HUES48 (cell line): ENCODE results near the gene RAPGEF5.

ENCODE experiments used
- H3K27ac ChIP-seq: one replicate; pipeline ENCODE4 v1.7.0; 2013; ENCODE audit warnings: low read depth, low read length, inconsistent platforms
- H3K27me3 ChIP-seq: 2 replicates; pipeline ENCODE4 v1.6.1; 2013; ENCODE audit warnings: mild to moderate bottlenecking, low read length; ENCODE audit not compliant: control insufficient read depth, insufficient read depth
- H3K36me3 ChIP-seq: 2 replicates; pipeline ENCODE4 v1.6.1; 2013; ENCODE audit warnings: low read length; ENCODE audit not compliant: control insufficient read depth, insufficient read depth
- H3K4me1 ChIP-seq: 2 replicates; pipeline ENCODE4 v1.6.1; 2013; ENCODE audit warnings: mild to moderate bottlenecking, low read length; ENCODE audit not compliant: control insufficient read depth, insufficient read depth
- H3K4me3 ChIP-seq: 2 replicates; pipeline ENCODE4 v1.5.1; 2013; ENCODE audit warnings: mild to moderate bottlenecking, low read depth, low read length
- H3K9ac ChIP-seq: 2 replicates; pipeline ENCODE4 v1.6.1; 2013; ENCODE audit warnings: mild to moderate bottlenecking, low read depth, low read length, moderate library complexity
- H3K9me3 ChIP-seq: 2 replicates; pipeline ENCODE4 v1.6.1; 2013; ENCODE audit warnings: low read length; ENCODE audit not compliant: control insufficient read depth, insufficient read depth

Gene RAPGEF5

DNA sequence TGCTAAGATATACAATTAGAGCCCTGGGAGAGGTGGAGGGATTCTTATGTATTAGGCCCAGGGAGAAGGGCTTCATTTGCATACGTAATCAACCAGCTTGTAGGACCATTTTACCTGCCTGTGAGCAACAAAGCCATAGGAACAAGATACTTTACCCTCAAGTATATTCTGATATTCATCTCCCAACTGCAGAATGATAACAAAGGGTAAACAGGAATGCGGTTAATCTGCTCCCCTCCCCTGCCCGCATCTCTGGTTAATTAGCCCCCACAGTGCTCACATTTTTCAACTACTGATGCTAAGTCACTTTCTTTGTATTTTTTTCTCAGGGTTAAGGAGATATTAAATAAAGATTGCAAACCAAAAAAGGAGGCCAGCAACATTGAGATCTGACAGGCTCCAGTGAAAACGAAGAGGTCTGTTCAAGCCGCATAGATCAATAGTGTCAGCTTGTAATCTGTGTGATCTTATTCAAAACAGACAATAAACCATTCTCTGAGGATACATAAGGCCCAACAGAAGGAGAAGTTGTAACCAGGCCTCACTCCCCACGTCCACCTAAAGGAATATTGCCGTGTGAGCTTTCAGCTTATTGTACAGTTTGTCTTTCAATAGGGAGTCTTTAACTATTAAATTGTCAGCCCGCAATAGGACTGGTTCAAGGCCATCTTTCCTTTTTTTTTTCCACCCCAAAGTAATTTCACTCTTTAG is 203.4 kb downstream of the RAPGEF5 start:
- Histone ChIP-seq H3K27ac (peak overlapping the region; percentile 52), H3K36me3 (peaks cover 16% of the 10 kb centered on the region; the same call in 1 of the 2 replicates)

DNA sequence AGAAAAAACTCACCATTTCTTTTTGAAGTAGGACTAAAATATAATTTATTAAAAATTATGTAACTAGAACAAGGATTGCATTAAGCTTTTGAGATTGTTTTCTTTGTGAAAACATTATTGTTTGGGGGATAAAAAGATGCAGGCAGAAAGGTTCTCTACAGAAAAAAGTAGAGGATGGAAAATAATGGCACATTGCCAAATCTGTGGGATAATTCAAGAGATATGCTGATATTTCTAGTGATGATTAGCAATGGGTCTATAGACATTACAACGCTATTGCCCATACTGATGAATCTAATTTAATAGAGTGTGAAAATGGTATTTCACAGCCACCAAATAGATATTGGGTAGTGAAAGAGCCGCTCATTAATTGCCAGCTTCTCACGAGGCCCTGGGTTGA is 204.3 kb downstream of the RAPGEF5 start:
- Histone ChIP-seq H3K27ac (peak overlapping the region; percentile 52), H3K4me1 (peaks cover 19% of the 10 kb centered on the region), H3K36me3 (peaks cover 14% of the 10 kb centered on the region; the same call in 1 of the 2 replicates), H3K4me3 (no peak overlapping the region), H3K9me3 (no peaks in the 10 kb centered on the region), H3K27me3 (no peaks in the 10 kb centered on the region), H3K9ac (no peak overlapping the region)

More for the DNA sequence above, 203.4 kb downstream of the RAPGEF5 start:
- H3K9ac ChIP-seq, result no peak overlapping the region
- no peak overlapping the region for H3K4me3 ChIP-seq
- peaks cover 19% of the 10 kb centered on the region for H3K4me1 ChIP-seq
- no peaks in the 10 kb centered on the region for H3K9me3 ChIP-seq
- H3K27me3 ChIP-seq, result no peaks in the 10 kb centered on the region

DNA sequence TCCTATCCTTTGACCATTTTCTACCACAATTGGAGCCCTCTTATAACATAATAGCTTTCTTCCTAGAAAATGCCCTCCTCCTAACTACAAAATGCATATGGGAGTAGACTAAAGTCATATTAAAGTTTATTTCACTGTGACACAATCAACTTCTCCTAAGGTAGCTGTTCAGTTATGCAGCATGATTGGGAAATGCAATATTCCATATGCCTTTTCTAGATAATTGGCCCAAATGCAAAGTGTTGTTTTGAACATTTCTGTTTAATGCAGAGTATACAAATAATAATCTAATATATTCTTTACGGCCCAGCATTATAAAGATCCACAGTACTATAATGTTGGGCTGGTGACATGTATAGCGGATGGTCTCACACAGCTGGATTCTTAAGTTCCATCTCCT is 205.1 kb downstream of the RAPGEF5 start:
- no peak overlapping the region for H3K27ac ChIP-seq
- peaks cover 12% of the 10 kb centered on the region; the same call in 1 of the 2 replicates for H3K36me3 ChIP-seq
- no peak overlapping the region for H3K4me3 ChIP-seq

DNA sequence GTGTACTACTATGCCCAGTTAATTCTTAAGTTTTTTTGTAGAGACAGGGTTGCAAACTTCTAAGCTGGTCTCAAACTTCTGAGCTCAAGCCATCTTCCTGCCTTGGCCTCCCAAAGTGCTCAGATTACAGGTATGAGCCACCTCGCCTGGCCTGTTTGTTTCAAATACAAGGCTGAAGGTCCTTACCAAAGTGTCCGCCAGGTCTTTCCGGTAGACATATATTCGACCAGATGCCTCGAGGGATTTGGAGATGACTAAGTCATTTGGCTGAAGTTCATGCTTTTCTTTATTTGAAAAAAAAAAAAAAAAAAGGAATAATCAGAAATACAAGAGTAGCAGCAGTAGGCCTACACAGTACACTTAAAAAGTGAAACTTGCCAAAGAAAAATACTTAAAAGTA is 206.7 kb downstream of the RAPGEF5 start:
- Histone ChIP-seq H3K27ac (no peak overlapping the region), H3K9ac (no peak overlapping the region), H3K9me3 (no peaks in the 10 kb centered on the region), H3K27me3 (no peaks in the 10 kb centered on the region), H3K36me3 (peaks cover 12% of the 10 kb centered on the region), H3K4me3 (no peak overlapping the region), H3K4me1 (peaks cover 19% of the 10 kb centered on the region)

More for the DNA sequence above, 205.1 kb downstream of the RAPGEF5 start:
- Histone ChIP-seq H3K27me3 (no peaks in the 10 kb centered on the region), H3K4me1 (peaks cover 19% of the 10 kb centered on the region), H3K9me3 (no peaks in the 10 kb centered on the region), H3K9ac (no peak overlapping the region)

DNA sequence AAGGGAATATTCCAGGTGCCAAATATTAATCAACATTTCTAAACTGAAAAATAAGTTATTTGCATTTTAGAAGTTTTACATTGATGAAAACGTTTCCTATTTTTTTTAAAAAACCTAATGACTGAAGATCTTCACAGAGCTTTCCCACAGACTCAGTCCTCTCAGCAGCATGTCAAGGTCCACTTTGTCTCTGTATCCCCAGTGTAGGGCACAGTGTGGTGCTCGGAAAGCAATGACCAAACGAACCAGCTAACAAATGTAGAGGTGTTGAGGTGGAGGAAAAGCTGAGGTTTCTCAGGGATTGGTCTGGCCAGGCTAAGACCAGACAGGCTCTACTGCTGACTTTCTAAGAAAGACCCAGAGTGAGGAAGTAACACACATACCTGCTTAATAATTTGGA is 209.1 kb downstream of the RAPGEF5 start:
- peaks cover 22% of the 10 kb centered on the region for H3K36me3 ChIP-seq
- no peak overlapping the region for H3K9ac ChIP-seq
- no peaks in the 10 kb centered on the region for H3K9me3 ChIP-seq
- peaks cover 9% of the 10 kb centered on the region for H3K4me1 ChIP-seq
- no peaks in the 10 kb centered on the region for H3K27me3 ChIP-seq
- no peak overlapping the region for H3K4me3 ChIP-seq
- no peak overlapping the region for H3K27ac ChIP-seq

DNA sequence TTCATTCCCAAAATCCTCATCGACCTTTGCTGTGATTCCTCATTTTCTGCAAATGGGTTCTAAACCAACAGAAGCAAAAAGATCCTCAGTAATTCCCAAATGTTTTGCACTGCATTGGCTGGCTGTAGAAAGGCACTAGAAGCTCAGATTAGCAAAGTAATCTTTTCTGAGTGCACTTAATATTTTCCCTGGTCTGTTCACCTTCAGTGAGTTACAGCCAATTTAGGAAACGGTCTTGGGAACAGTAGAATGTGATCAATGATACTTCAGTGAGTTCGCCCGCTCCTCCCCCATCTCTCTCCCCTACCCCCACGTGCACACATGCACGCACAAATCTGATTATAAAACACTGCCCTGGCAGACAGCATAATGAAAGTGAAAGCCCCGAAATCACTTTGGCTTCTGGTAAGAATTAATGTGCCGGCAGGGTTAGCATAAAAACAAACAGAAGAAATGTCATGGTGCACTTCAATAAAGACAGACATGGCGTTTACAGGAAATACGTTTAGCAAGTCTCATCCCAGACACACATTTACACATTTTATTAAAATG is 209.9 kb downstream of the RAPGEF5 start:
- H3K4me3 ChIP-seq, result no peak overlapping the region
- H3K4me1 ChIP-seq, result peaks cover 14% of the 10 kb centered on the region; the same call in 1 of the 2 replicates
- H3K9ac ChIP-seq, result no peak overlapping the region
- peaks cover 22% of the 10 kb centered on the region for H3K36me3 ChIP-seq
- no peaks in the 10 kb centered on the region for H3K27me3 ChIP-seq
- H3K9me3 ChIP-seq, result no peaks in the 10 kb centered on the region
- no peak overlapping the region for H3K27ac ChIP-seq

DNA sequence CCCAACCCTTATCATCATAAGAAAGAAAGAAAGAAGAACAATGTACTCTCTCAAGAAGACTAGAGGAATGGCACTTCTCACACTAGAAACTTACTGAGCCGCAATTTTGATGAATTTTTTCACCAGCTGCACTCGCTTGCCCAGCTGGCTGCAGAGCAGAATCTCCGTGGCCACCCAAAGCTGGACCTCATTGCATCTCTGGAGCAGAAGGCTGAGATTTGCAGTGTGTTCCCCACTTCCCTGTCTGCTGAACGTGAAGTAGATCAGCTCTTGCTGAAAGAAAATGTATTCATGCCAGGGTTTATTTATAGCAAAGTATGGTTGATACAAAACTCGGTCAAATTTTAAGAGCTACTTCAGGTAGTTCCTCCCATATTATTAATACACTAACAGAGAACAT is 212.0 kb downstream of the RAPGEF5 start:
- Histone ChIP-seq H3K36me3 (peaks cover 22% of the 10 kb centered on the region), H3K9ac (no peak overlapping the region), H3K9me3 (no peaks in the 10 kb centered on the region), H3K4me3 (no peak overlapping the region), H3K4me1 (peaks cover 33% of the 10 kb centered on the region), H3K27me3 (no peaks in the 10 kb centered on the region), H3K27ac (no peak overlapping the region)

DNA sequence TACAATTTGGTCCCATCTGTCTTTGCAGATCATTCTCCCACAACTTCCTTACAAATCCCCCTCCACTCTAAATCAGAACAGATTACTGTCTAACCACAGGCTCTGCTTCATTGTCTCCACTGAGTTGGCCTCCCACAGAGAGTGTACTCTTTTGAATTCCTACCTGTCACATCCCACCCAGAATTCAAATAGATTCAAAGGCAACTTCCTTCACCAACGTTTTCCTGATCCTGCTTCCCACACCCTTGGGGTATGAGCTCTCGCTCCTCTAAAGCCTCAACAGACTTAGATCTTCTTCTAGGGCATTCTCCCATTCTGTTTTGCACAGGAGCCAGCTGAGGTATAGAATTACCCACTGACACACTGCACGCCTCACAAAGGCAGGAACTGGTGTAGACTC is 213.5 kb downstream of the RAPGEF5 start:
- peaks cover 24% of the 10 kb centered on the region for H3K36me3 ChIP-seq
- no peak overlapping the region for H3K27ac ChIP-seq
- H3K27me3 ChIP-seq, result no peaks in the 10 kb centered on the region
- no peak overlapping the region for H3K4me3 ChIP-seq
- no peaks in the 10 kb centered on the region for H3K9me3 ChIP-seq
- peaks cover 43% of the 10 kb centered on the region for H3K4me1 ChIP-seq
- H3K9ac ChIP-seq, result no peak overlapping the region

DNA sequence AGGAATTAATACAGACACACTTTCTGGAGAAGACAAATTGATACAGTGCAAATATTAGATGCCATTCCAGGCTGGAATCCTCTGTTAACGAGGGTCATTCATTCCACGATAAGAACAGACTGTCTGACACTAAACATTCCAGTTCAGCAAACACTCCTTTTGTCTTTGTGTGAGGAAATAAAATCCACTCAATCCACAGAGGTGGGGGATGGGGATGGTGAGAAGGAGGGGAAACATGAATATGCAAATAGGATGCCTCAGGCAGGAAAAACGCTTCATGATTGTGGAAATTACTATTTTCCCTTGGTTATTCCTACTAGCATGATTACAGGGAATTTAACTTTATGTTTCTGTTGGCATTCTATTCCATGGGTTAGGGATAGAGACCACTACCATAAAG is 214.4 kb downstream of the RAPGEF5 start:
- Histone ChIP-seq H3K9ac (no peak overlapping the region), H3K27ac (no peak overlapping the region), H3K4me3 (no peak overlapping the region), H3K36me3 (peaks cover 28% of the 10 kb centered on the region), H3K9me3 (no peaks in the 10 kb centered on the region), H3K27me3 (no peaks in the 10 kb centered on the region), H3K4me1 (peaks cover 43% of the 10 kb centered on the region)

DNA sequence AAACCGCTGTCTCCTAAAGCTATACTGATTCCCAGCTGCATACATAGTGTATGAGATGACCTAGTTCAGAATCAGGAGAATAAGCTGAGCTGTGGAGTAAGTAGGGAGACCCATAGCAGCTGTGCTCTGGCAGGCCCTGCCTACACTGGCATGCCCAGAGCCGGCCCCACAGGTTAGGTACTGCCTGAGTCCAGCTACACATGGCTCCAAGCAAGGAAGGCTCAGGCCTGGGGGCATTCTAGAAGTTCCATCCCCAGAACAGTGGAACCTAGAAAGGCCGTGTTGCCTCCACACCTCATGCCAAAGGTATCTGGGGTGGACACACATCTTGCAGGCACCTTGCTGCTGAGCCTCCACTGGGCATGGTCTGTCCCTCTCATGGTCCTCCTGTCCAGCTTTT is 215.6 kb downstream of the RAPGEF5 start:
- no peak overlapping the region for H3K4me3 ChIP-seq
- H3K27me3 ChIP-seq, result no peaks in the 10 kb centered on the region
- H3K9me3 ChIP-seq, result no peaks in the 10 kb centered on the region
- peaks cover 43% of the 10 kb centered on the region for H3K4me1 ChIP-seq
- peak overlapping the region; percentile 50 for H3K27ac ChIP-seq
- peaks cover 23% of the 10 kb centered on the region for H3K36me3 ChIP-seq
- H3K9ac ChIP-seq, result no peak overlapping the region

DNA sequence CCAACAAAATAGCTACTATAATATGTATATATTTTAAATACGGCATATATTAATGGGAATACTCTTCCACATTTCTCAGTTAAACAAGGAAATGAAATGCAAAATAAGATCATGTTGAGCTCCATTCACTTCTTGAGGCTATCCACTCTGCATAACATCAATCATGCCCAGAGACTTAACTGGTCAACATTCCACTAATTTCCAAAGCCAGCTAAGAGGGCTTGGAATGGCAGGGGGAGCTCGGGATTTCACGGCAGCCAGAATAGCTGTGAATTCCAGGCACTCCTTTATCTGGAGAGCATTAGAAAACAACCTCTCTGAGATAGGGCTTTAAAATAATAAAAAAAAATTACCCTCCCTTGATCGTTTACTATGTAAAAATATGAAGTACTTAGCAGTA is 216.4 kb downstream of the RAPGEF5 start:
- no peaks in the 10 kb centered on the region for H3K27me3 ChIP-seq
- H3K4me3 ChIP-seq, result no peak overlapping the region
- no peaks in the 10 kb centered on the region for H3K9me3 ChIP-seq
- no peak overlapping the region for H3K9ac ChIP-seq
- H3K36me3 ChIP-seq, result peaks cover 23% of the 10 kb centered on the region
- H3K4me1 ChIP-seq, result peaks cover 43% of the 10 kb centered on the region
- peak overlapping the region; percentile 68 for H3K27ac ChIP-seq
